OCI-M2 (cell line): ENCODE measurements around the gene CCDC195.

Source experiments
- DNase-seq: peaks from one replicate; lab custom pipeline; 2025; ENCODE audit not compliant: unreplicated experiment; lab: John Stamatoyannopoulos, UW

CCDC195 gene

DNA sequence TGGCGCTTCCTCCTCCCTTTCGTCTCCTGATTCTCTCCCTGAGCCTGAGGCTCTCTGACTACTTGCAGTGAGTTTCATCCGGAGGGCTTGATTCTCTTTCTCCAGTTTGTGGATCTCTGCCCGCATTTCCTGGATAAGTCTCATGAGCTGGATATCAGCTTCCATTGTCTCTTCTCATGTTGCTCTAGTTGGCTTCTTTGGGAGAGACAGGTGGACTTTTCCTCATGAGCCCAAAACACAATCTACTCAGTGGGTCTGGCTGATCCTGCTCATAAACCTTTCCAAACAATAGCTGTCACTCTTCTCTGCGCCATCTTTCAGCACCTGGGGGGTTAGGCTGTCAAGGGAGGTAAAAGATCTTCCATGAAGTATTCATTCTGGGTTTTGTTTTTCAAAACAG is at the start of gene CCDC195:
TSS of gene CCDC195 (minus strand) at position 165 of the 400 bp plus-strand sequence. CDS start at position 165, 0 bp downstream.
- DNase-seq = no peak

DNA sequence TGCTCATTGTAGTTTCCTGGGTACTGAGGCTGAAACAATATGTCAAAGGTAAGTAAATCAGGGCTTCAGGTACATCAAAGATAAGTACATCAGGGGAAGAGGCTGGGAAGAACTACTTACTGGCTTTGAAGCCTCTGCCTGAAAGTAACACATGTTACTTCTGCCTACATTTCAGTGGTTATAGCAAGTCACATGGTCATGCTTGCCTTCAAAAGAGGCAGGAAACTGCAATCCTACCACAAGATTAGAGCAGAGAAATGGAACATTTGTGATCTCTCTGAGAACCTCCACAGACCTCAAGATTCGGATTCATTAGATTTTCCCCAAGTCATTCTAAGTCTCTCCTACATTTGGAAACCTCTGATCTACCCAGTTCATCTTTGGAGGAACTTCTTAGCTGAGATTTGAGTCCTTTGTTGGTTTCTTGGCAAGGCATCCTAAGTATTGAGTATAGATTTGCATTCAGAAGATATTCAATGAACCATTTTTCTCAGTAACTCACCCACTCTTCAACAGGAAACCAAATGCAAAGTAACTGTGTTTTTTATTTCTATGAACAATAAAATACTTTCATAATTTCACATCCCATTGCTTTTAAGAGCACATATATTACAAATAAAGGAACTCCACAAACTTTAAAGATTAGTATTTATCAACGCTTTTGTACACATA is 48.5 kb upstream of the CCDC195 start:
- no peak for DNase-seq

- no peak for DNase-seq
These were observed 41.9 kb upstream of the CCDC195 start for GRCh38 chr2:224757934-224758548.

DNA sequence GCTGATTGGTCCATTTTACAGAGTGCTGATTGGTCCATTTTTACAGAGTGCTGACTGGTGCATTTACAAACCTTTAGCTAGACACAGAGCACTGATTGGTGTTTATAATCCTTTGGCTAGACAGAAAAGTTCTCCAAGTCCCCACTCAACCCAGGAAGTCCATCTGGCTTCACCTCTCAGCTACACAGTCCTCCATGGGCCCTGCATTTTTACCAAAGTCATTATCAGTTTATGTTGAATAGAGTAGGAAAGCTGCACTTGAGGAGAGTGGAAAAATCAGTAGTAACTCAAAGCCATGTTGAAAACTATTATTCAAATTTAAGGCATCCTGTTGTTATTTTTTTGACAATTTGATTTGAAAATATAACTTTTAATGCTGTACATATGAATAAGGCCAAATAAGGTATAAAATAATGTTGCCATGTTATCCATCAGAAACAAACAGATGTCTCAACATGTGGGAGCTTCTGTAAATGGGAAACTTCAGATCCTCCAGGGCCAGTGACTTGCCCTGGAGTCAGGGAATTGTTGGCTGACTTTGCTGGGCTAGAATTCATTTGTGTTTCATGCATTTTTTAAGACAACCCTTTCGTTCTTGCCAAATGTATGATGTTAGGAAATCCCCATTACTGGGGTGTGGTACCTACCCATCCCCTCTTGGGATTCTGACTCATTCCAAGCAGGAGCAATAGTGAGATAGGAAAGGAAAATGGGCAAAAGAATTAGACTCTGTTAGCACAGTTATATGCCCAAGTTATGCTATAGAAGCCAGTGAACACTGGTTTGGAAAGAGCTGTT is 37.8 kb upstream of the CCDC195 start:
- no peak for DNase-seq

DNA sequence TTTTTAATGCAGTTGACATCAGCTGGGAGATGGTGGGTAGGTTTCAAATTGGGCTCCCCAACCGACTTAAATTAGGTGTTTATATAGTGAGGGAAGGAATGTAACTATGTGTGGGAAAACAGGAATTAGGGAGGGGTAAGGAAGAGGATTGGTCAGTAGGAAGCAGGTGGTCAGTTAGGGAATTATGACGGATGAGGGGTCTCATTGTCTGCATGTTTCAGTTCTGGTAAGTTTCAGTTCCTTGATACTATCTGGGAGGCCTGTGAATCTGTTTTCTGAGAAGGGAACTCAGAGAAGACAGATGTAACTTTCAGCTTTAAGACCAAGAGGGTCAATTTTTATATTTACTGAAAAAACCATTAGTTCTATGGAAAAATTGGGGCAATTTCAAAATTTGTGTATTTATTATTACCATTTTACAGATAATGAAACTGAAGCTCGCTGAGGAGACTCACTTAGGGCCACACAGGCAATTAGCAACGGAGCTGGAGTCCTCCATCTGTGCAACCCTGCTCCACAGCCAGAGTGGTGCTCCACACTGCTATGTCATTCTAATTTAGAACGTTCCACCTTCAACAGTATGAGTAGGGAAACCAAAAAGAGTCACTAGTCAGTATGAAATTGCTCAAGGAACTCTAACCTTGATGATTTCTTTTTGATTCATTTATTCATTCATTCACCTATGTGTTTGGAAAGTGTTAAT is 36.0 kb upstream of the CCDC195 start:
- no peak for DNase-seq

DNA sequence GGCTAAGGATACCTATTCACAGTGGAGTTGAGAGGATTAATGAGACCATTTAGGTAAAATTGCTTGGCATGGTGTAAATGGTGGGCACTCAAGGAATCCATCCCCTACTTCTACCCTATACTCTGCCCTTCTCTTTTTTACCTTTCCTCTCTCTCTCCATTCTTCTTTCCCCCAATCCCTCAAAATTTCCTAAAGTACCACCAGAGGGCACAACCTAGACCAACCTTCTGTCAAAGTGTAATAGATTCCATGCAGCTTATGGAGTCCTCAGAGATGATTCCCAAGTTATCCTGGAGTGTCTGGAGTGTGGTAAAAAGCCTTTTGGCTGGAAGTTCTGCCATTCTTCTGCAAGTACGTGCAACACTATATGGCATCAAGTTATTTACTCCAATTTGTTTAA is 33.0 kb upstream of the CCDC195 start:
- DNase-seq = no peak

DNA sequence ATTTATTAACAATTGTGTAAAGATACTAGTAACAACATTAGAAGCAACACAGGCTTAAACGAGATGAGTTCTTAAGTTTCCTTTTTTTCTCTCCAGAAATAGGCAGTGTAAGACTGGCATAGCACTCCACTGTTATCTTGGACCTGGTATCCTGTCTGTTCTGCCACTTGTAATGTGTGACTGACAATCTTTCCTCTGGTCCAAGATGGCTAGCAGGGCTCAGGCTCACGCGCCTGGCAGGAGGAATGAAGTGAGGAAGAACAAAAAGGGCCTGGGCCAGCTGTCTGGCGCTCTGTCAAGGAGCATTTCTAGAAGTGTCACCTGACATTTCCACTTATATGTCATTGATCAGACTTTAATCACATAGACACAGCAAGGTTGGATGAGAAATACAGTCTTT is 31.6 kb upstream of the CCDC195 start:
- no peak for DNase-seq

GRCh38 chr2:224736227-224736626 is 20.1 kb upstream of the CCDC195 start:
- no peak for DNase-seq

GRCh38 chr2:224734949-224735348 is 18.8 kb upstream of the CCDC195 start:
- DNase-seq = no peak

- DNase-seq = no peak
These were observed 15.5 kb upstream of the CCDC195 start for GRCh38 chr2:224731665-224732064.

- DNase-seq = no peak
These were observed 13.3 kb upstream of the CCDC195 start for GRCh38 chr2:224729435-224729834.

DNA sequence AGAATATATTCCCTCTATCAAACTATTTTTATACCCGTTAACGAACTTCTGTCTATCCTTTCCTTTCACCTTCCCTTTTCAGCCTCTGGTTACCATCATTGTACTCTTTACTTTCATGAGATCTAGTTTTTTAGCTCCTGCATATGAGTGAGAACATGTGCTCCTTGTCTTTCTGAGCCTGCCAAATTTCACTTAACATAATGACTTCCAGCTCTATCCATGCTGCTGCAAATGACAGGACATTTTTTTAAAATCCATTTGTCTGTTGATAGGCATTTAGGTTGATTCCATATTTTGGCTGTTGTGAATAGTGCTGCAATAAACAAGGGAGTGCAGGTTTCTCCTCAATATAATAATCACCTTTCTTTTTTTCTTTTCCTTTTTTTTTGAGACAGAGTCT is 8.2 kb upstream of the CCDC195 start:
- DNase-seq = no peak

GRCh38 chr2:224723586-224724217 is 7.5 kb upstream of the CCDC195 start:
- DNase-seq = no peak

DNA sequence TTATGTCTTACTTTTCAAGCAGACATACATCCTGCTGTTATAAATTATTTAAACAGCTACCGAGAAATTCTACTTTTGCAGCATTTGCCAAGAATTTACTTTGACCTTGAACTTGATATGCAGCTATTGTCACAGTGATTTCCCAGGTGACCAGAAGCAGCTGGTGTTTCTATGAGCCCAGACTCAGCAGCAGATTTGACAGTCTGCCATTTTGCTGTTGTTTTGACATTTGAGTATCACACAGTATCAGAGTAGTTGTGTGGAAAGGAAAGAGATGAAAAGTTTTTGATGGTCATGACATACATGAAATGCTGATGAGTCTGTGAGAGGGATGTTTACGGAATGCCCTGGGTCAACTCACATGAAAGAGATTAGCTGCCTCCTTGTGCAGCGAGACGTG is 6.6 kb upstream of the CCDC195 start:
- no peak for DNase-seq

DNA sequence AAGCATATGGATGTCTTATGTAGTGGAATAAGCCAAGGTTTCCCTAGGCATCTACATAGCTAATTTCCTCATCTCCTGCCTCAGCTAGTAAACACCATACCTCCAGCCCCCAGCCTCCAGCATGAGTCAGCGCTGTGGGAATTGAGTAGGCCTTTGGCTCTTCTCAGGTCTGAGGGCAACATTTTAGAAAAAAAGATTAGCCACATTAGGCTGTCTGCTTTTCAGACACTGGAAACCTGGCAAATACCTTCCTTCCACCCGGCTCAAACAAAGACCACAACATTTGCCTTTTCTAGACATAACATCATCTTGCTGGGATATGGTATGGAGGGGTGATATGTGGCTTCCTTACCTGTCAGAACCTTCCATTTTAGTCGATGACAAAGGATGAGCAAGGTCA is 6.1 kb upstream of the CCDC195 start:
- no peak for DNase-seq

- DNase-seq = no peak
These were observed 756 bp upstream of the CCDC195 start for GRCh38 chr2:224716921-224717320.

GRCh38 chr2:224711859-224712665 is 4.1 kb downstream of the CCDC195 start:
- DNase-seq = no peak

- DNase-seq = no peak
These were observed 4.8 kb downstream of the CCDC195 start for GRCh38 chr2:224711381-224711780.

DNA sequence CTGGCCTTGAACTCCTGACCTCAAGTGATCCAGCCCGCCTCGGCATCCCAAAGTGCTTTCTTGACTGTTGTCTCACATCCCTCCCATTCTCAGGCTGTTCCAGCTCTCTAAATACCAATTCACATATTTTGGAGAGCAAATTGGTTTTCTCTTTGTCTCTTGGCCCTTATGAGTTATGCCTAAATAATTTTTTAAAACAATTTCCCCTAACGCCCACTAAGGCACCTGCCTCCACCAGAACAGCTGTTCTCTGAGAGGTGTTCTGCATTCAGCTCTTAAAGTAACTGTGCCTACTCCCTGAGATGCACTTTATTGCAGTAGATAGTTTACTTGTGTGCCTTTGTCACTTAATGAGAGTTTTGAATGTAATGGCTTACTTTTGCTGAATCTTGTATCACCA is 6.9 kb downstream of the CCDC195 start:
- DNase-seq = no peak

GRCh38 chr2:224694502-224694901 is 21.7 kb downstream of the CCDC195 start:
- no peak for DNase-seq
